NCI-H2107 treated with DMSO at 0.1 percent for 48 hours (cell line): Measurements from ENCODE around the gene HEXA.
A peak's percentile ranks its signal among the peaks of the same experiment; 100 is the strongest.

Experiments
- DNase-seq: peaks from one replicate; lab custom pipeline; 2025; ENCODE audit not compliant: unreplicated experiment; lab: John Stamatoyannopoulos, UW

Gene HEXA

DNA sequence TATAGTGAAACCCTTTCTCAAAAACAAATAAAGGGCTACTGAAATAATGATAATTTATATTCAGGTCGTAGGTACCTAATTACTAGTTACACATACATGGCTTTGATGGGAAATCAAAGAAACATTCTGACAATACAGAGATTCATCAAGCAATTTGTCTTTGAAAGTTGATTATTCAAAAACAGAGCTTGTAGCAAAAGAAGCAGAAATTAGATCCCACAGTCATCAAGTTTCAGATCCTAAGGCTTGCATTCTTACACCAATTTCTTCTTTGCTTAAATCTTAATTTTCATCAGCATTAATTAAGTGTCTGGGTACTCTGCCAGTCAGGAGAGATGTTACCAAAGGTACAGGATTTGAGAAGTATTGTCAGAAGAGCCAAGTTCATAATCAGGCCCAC lies 1.5 kb upstream of the HEXA start:
- DNase-seq, result no peak

DNA sequence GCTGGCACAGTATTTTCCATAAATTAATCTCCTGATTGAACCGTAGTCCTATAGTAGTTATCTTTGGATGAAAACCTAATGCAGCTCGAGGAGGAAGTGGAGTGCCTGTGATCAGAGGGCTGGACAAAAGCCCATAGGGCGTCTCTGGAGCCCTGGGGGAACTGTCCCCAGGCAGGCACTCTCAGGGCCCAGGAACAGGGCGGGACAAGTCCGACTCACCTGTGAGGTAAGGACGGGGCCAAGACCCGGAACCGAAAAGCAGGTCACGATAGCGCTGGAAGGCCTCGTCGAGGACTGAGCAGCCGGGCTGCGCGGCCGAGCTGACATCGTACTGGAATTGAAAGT lies 341 bp downstream of the HEXA start:
- no peak for DNase-seq

DNA sequence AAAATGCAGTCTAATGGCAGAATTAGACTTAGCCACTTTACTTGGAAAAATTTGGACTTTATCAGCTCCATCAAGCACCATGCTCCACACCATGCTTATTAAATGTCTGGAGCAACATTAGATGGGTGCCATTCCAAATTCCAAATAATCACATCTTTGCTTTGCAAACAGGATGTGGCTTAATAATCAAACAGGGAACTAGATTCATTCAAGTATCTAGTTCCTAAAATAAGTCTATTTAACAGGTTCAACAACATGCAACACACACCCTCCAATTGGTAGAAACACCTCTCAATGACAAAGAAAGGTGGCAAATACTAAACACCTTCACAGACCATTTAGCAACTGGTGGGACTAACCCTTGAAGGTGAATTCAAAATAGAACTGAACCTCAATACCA lies 3.5 kb downstream of the HEXA start:
- no peak for DNase-seq

DNA sequence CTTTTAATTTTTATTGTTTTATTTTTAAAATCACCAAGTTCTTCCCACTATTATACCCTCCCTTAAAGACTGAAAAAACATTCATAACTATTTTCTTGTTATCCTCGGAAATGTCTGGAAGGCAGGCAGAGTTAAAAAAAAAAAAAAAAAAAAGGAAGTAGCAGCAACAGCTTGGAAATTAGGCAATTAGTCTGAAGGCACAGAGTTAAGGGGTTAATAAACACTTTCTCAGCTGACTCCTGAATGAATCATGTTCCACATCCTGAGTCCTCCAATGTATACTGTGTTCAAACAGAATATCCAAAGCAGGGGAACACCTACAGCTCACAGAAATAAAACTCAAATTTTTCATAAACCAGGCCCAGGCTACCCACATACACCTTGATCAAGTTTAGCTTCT lies 5.8 kb downstream of the HEXA start:
- DNase-seq, result no peak

DNA sequence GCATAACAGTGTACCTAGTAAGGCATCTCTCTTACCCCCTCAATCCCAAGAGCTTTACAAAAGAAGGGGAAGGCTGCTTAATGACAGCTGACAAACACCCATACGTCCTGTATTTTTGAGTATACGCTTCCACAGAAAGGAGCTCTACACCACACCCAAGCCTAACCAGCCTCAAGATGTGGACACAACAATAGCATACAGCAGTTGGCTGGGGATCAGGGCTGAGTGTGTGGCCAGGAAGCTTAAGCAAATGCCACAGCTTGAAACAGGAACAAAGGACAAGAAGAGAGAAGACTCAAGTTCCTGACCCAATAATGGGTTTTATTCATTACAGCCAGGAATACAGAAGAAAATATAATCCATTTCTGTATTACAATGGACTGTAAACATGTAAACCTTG lies 6.9 kb downstream of the HEXA start:
- no peak for DNase-seq

DNA sequence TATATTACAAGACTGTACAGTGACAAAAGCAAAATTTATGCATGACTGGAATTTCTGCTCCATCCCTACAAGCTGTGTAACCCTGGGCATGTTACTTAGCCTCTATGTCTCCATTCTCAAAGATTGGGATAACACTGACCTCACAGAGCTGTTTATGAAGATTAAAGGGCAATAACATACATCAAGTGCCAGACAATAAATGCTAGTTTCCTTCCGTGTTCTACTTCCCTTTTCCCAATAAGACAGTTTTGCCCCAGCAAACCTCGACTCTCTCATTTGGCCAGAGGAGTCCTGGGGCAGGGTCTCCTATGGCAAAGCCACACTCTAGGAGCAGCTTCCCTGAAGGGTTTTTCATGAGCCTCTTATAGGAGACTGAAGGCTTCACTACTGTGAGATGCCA lies 7.5 kb downstream of the HEXA start:
- no peak for DNase-seq

DNA sequence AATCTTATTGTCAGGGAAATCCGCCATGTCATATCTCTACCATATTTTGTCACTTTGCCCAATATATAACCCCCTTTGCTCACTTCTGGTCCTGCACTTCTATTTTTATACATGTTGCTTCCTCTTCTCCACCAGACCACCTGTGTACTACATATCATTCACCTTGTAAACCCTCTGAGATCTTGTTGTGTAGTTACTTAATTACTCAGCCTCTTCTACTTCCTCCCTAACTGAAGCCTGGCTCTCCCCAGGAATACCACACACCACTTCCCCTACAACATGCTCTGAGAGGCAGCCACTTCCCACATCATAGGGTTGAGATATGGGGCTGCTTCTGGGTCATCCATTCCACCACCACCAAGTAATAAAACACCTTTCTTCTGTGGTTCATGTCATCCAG lies 10.0 kb downstream of the HEXA start:
- no peak for DNase-seq

DNA sequence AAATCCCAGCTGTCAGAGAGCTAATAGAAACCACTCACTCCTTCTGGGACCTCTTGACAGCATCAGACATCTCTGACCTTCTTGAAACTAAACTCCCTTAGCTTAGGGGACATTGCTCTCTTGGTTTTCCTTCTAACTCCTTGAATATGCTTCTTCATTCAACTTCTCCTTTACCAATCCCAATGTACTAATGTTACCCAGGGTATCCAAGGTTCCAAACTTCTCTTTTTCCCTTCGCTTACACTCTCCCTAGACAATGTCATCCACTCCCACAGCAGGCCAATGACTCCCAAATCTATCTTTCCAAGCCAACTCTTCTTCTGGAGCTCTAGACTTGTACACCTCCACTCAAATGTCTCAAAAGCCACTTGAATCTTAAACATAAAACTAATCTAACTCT lies 14.6 kb downstream of the HEXA start:
- DNase-seq, result no peak

DNA sequence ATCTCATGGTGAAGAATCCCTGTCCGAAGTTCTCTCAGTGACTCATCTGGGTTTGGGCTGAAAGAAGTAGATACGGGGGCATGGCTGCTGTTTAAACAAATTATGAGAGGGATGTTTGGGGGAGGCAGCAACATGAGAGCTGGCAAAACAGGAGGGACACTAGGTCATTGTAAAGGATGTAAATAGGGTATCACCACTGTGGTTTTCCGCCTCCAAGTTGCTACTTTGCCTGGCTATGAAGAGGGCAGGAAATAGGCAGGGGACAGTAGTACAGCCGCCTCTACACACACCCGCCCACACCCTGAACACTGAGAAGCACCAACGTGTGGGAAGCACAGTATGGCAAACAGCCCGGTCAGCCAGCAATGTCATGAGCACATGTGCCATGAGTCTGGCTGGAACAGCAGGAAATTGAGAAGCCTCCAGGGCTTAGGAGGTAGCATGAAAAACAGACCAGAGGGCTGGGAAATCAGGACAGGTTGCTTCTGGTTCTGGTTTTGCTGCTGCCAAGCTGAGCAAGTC lies 17.1 kb downstream of the HEXA start:
- DNase-seq, result no peak

DNA sequence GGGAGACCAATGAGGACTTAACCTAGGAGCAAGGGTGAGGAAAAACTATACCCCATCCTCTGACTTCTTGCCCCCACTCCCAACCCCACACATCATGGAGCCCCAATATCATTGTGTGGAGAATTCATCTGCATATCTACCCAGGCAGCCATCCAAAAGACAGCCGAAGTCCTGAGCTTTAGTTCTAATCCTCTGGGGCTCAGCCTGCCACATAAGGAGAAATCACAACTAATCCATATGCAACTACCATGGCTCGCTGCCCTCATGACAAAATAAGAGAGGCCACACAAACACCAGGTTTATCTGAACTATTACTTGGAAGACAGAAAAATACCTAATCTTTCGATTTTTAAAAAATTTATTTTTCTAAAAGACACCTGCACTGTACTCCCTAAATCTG lies 17.7 kb downstream of the HEXA start:
- no peak for DNase-seq

DNA sequence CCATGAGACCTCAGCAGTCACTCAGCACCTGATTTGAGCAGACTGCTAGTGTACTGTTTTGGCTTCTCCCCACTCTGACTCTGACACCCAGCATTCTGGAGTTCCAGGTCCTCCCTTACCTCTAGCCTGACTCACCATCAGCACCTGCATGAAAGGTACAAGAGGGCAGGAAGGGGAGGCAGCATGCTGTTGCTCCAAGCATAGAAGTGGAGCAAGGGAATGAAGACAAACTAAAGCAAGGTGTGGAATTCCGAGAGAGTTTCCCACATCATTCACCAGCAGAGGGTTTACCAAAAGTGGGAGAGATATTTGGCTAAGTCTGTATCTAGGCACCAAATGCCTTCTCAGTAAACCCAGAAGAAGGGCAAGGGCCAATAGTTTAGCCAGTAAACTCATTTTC lies 21.3 kb downstream of the HEXA start:
- no peak for DNase-seq

DNA sequence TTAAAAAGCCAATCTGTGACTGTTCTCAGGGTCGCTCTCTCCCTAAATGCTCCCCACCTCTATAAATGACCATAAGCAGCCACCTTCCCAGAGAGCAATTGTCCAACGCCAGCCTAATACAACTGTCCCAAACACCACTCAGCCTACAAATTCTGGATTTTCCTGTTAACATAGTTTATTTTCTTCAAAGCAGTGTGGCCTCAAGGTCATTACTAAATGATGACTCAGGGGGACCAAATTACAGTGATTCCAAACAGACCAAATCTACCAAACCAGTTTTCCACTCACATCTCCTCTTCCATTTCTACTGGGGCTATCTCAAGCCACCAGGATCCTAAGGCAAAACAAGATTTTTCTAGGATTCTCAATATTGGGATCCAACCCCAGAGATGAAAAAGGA lies 22.5 kb downstream of the HEXA start:
- no peak for DNase-seq

DNA sequence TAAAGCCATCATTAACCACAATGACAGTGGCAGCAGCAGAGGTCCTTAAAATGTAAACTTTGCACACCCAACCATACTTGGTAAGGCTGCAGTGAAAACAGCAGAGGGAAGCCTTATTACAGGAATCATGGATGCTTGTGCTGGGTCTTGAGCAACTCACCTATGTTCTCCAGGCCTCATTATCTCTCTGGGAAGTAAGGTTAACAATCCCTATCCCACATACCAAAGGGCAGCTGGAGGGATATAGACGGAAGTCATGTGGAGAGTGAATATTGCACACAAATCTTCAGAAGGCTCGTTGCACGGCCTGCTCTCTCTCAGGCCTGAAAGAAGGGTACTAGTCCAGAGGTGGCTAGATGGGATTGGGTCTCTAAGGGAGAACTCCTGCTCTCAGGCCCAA lies 30.0 kb downstream of the HEXA start:
- no peak for DNase-seq

DNA sequence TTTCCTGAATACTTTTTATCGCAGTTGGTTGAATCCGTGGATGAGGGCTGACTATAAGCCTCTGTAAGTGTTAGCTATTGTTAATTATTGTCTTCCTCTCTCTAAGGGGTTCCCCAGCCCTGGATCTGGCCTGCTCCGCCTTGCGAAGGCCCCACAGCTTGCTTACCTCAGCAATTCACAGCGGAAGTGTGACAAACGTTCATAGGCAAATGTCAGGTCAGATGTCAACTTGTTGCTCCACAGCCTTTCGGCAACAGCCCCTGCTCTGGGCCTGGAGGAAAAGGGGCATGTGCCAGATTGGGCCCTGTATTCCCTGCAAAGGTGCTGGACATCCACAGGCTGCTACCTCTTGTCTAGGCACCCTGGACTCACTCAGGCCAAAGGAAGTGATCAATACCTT lies 30.5 kb downstream of the HEXA start:
- DNase-seq, result no peak

DNA sequence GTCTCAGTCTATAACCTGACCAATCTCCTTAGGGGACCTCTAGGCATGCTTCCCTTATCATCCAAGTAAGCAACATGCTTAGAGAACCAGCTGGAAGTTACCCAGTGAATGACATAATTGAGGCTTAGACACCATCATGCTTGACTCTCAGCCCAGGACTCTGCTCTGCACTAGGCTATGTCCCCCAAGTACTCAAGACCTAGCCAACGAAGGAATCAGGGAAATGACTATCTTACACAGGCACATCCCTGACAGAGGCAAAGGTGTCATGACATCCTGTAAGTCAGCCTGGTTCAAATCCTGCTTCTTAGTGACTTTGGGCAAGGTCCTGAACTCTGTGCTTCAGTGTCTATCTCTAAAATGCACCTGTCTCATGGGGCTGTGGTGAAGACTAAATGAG lies 31.2 kb downstream of the HEXA start:
- no peak for DNase-seq

DNA sequence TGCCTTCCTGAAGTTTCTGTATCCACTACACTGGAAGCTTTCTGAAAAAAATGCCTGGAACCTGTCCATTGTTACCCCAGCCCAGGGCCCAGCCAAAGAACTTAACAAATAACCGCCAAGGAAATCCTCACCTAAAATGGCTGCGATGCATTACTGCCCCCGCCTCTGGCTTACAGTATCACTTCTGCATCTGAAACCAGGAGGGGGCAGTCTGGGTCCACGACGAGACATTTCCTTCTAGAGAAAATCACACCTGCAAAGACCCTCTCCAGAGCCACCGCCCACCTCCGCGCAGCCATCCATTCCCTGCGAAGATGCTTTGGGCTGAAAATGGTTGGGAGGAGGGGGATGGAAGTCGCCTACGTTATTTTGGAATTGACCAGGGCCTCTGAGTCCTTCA lies 33.4 kb downstream of the HEXA start:
- no peak for DNase-seq

DNA sequence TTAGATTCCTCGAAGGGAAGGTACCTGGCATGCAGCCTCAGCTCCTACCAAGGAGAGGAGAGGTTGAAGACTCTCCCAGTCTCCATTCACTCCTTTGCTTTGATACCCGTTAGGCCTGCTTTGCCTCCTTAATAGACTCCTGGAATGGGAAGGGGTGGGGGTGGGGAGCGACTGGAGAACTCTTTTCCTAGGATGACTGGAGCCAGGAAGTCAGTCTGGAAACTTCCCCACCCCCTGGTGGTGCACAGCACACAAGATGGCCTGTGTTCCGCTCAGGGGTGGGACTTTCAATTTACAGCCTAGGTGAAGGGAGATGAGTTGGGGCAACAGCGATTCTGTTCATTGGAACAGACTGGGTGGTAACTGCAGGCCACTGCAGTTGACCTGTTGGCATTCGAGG lies 34.5 kb downstream of the HEXA start:
- no peak for DNase-seq

DNA sequence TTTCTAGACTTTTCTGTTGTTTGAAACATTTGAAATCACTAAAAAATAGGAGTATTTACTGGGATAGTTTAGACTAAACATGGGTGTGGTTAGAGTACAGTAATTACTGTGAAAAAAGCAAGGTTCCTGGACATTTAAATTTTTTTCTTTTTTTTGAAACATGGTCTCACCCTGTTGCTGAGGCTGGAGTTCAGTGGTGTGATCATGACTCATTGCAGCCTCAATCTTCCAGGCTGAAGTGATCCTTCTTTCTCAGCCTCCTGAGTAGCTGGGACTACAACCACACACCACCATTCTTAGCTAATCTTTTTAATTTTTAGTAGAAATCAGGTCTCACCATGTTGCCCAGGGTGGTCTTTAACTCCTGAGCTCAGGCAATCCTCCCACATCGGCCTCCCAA lies 35.4 kb downstream of the HEXA start:
- DNase-seq, result no peak

DNA sequence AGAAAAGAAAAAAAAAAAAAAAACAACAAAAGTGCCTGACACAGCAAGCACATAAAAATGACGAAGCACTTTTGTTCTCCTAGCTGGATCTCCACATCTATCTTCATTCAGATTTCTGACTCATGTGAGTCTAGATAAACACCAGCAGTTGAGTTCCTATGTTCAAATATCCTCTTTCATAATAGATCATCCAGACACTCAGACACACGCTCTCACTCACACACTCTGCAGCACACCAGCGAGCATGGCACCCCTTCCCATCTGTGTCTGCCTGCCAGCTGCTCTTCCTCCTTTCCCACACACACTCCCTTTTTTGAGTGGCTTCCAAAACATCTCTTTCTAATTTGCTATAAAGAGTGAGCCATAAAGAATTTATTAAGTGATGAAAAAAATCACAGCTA lies 36.0 kb downstream of the HEXA start:
- DNase-seq, result peak; percentile 59

DNA sequence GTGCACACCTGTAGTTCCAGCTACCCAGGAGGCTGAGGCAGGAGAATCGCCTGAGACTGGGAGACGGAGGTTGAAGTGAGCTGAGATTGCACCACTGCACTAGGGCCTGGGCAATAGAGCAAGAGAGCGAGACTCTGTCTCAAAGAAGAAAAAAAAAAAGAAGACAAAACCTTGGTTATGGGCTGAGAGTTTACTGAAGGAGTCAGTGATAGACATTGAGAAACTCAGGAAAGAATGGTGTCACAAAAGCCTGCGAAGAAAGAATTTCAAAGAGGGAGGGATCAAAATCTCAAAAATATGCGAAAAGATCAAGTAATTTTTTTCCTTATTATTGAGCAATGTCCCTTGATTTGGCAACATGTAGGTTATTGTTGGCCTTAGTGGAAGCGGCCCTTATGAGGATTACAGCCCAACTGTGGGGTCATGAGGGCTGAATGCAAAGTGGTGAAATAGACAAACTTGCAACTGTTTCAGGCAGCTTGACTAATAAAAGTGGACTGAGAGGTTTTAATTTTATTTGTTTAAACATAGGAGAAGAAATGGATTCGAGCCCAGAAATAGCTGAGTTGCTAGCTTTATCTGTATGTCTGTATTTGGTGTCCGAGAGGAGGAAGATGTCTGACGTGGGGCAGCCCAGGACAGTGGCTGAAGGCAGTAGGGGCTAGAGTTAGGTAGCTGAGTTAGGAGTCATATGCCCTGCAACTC lies 37.0 kb downstream of the HEXA start:
- no peak for DNase-seq

DNA sequence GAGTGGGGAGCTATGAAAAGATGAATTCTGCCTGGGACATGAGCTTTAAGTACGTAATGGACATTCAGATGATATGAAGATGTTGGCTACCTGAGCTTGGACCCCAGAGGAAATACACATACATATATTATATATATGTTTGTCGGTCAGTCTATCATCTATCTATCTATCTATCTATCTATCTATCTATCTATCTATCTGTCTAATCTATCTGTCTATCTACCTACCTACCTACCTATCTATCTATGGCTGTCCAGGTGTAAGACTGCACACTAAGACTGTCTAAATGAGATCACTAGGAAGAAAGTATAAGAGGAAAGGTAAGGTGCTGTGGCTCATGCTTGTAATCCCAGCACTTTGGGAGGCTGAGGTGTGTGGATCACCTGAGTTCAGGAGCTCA lies 37.7 kb downstream of the HEXA start:
- no peak for DNase-seq

DNA sequence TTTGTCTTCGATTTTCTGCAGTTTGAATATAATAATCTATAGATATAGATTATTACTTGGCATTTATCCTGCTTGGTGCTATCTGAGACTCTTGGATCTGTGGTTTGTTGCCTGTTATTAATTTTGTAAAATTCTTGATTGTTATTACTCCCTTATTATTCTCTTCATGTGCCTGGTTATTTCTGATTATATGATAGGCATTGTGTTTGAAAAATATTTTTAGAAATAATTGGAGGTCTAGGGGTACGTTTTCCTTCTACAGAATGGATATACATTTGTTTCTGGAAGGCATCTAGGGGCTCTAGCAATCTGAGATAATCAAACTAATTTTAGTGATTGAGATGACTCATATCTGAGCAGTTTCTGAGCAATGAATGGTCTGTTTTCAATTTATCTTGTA lies 41.0 kb downstream of the HEXA start:
- DNase-seq, result no peak

DNA sequence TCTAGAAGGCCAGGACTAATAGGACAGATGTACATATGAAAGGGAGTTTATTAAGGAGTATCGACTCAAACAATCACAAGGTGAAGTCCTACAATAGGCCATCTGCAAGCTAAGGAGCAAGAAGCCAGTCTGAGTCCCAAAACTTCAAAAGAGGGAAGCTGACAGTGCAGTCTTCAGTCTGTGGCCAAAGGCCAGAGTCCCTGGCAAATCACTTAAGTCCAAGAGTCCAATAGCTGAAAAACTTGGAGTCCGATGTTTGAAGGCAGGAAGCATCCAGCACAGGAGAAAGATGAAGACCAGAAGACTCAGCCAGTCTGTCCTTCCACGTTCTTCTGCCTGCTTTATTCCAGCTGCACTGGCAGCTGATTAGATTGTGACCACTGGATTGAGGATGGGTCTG lies 44.8 kb downstream of the HEXA start:
- no peak for DNase-seq

DNA sequence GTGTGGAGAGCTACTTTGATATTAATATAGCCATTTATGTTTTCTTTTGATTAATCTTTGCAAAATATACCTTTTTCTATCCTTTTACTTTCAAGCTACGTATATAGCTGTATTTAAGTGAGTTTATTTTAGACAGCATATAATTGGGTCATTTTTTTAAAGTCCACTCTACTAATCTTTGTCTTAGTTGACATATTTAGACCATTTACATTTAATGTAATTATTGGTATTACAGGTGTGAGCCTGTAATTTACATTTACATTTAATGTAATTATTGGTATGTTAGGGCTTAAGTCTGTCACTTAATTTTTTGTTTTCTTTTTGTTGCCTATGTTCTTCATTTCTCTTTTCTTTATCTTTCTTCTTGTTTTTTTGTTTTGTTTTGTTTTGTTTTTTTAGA lies 52.1 kb downstream of the HEXA start:
- no peak for DNase-seq
